ENCODE data around the gene BLID.

DNA sequence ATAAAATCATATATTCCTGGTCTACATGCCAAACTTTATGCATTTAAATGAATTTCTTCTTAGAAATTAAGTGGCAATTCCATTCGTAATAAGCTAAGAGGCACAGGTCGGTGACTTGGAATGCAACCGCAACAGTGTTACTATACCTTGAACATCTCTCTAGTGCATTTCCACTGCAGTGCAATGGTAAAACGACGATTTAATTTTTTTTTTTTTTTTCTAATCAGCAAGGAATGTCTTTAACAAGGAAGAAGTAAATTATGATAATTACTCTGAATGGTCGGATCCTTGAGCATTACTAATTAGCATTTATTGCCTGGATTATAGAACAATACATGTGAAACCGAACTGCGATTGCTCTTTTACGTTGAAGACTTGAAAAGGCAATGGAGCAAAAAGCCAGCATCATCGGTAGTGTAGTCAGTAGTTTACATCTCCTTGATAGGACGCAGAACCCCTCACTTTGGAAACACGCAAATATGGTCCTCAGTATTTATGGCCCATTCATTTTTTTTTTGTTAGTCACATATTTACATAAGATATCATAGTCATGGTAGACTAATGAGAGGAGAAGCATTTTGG is 20.2 kb downstream of the BLID start:
- no peak for TF ChIP-seq CTCF (IDR thresholded peaks at IDR 0.05)
- TF ChIP-seq POLR2A (IDR thresholded peaks at IDR 0.05): no peak
- TF ChIP-seq EP300 (IDR thresholded peaks at IDR 0.05): no peak
